CD4-positive, alpha-beta T cell treated with Interleukin-4 for 4 hours (primary cell): ENCODE data around the gene TMEM41A.
"Not testable (repeated sequence)": the region's sequence is repeated elsewhere in the genome, so short reads cannot be mapped to it uniquely, and the experiment has no call there.

Experiments used
- DNase-seq: peaks from one replicate; pipeline ENCODE4 v3.0.0-alpha.2; 2020

The TMEM41A gene

DNA sequence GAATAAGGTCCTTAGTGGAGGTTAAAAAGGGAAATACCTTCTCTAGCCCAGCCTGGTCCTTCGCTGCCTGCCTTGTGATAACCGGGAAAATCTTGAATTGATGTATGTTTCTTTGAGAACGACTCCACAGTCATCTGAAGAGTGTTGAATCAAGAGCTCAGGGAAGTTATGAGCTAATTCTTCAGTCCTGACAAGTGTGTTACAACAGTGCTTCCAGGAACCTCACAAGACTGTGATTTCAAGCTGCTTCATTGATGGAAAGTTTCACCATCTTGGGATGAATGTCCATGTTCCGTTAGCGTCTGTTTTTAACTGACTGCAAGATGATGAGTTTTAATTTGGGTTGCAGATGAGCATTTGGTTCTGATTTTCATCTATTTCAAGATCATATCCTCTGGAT, 12.4 kb downstream of the TMEM41A start:
- no peak for DNase-seq

DNA sequence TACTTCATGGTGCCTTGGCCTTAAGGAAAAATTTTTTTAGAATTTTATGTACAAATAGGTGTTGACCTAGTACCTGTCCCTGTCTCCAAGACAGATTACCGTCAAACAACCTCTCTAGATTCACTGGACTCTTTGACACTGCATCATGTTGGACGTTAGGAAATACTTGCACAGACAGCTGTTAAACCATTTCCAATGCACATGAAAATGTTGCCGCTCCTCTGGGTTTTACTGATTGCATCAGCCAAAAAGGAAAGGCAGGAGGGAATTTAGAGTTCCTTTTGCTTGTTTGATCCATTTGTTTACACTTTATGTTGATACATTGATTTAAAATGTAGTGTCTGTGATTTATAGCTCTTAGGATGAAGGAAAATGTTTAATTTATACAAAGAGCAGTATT, 14.5 kb downstream of the TMEM41A start:
- DNase-seq = no peak

GRCh38 chr3:185479373-185479945, 19.4 kb downstream of the TMEM41A start:
- no peak for DNase-seq

- DNase-seq = no peak
Measured at GRCh38 chr3:185477316-185477715, 21.5 kb downstream of the TMEM41A start.

DNA sequence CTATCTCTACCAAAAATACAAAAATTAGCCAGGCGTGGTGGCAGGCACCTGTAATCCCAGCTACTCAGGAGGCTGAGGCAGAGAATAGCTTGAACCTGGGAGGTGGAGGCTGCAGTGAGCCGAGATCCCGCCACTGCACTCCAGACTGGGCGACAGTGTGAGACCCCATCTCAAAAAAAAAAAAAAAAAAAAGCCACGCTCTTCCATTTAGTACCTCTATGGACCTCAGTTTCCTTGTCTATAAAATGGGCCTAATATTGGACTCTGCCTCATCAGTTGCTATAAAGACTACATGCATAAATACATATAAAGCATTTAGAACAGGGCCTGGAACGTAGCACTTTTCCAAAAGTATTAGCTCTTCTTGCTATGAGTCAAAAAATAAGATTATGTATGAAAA, 23.9 kb downstream of the TMEM41A start:
- DNase-seq = not testable (repeated sequence)

DNA sequence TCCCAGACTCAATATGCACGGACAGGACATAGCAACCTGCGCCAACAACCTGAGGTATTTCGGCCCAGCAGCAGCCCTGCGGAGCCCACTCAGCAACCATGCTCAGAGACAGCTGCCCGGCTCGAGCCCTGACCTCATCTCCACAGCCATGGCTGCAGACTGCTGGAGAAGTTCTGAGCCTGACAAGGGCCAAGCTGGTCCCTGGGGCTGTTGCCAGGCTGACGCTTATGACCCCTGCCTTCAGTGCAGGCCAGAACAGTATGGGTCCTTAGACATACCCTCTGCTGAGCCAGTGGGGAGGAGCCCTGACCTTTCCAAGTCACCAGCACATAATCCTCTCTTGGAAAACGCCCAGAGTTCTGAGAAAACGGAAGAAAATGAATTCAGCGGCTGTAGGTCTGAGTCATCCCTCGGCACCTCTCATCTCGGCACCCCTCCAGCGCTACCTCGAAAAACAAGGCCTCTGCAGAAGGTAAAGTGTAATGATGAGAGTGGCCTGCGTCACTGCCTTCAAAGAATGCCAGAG, 25.5 kb downstream of the TMEM41A start:
- no peak for DNase-seq

DNA sequence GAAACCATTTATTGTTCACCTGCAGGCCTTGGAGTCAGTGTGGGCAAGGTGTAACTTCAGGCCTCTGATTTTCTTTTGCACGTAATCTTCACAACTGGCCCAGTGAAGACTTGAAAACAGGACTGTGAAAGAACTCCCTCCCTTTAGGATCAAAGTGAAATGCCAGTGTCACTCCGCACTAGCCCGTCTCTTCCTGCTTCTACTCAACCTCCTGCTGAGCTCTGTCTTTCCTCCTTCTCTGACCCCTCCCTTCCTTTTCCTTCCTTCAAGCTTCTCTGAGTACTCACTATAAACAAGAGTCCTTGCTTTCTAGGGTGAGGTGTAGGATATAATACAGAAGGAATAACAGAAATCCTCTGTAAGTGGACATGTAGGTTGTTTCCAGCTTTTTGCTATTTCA, 28.5 kb downstream of the TMEM41A start:
- DNase-seq = no peak

GRCh38 chr3:185469542-185469941, 29.3 kb downstream of the TMEM41A start:
- DNase-seq = no peak

DNA sequence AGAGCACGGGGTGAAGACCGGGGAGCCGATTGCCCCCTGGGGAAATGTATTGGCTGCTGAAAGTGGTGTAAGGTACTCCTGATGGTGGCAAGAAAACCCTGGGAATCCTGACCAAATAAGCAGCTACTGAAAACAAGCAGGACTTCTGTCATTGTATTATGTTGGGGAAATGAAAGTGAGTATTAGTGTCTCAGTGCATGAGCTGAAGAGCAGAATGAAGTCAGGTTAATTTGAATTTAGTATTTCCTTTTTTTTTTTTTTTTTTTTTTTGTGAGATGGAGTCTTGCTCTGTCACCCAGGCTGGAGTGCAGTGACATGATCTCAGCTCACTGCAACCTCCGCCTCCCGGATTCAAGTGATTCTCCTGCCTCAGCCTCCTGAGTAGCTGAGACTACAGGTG, 32.7 kb downstream of the TMEM41A start:
- DNase-seq = not testable (repeated sequence)

GRCh38 chr3:185465471-185465870, 33.4 kb downstream of the TMEM41A start:
- DNase-seq = no peak

- DNase-seq = no peak
Measured at GRCh38 chr3:185460719-185461350, 38.0 kb downstream of the TMEM41A start.

DNA sequence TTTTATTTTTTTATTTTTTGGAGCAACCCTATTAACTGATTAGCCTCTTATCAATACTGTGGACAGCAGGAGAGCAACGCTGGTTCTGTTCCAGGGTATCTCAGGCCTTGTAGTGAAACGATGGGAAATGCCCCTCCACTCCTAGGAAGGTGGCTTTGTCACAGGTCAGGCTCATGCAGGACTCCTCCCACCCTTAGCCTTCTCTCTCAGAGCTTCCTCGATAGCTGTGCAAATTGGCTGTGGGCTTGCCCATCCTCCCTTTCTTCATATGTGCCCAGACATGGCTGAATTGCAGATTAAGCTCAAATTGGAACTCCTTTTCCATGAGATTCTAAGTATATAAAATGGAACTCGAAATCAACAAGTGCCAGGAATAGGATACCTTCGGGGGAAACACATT, 38.5 kb downstream of the TMEM41A start:
- no peak for DNase-seq

GRCh38 chr3:185457376-185457775, 41.5 kb downstream of the TMEM41A start:
- DNase-seq = no peak

DNA sequence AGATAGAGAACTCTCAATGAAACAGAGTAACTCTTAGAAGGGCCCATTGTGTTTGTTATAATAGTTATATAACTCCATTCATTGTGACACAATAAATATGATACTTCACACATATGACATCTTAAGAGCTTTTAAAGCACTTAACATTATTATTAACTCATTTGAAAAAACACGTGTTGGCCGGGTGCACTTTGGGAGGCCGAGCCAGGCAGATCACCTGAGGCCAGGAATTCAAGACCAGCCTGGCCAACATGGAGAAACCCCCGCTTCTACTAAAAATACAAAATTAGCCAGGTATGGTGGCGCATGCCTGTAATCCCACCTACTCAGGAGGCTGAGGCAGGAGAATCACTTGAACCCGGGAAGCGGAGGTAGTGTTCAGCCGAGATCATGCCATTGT, 47.4 kb downstream of the TMEM41A start:
- DNase-seq = not testable (repeated sequence)

DNA sequence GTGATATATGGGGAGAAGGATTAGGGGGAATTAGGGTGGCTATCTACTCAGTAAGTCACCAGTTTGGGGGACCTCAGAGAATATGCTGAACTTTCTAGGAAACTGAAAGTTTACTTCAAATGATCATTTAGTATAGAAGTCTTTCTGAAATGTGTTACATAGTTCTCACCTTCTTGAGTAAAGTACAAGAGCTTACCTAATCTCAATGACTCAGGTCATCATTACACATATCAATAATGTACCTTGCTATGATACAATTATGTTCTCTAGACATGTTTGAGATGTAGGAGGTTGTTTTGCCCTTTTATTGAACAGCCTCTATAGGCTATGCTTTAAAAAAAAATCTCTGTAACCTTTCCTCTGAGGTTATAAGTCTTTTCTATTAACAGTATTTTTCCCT, 50.7 kb downstream of the TMEM41A start:
- no peak for DNase-seq

GRCh38 chr3:185444329-185444728, 54.5 kb downstream of the TMEM41A start:
- no peak for DNase-seq

- no peak for DNase-seq
Measured at GRCh38 chr3:185442031-185442430, 56.8 kb downstream of the TMEM41A start.

DNA sequence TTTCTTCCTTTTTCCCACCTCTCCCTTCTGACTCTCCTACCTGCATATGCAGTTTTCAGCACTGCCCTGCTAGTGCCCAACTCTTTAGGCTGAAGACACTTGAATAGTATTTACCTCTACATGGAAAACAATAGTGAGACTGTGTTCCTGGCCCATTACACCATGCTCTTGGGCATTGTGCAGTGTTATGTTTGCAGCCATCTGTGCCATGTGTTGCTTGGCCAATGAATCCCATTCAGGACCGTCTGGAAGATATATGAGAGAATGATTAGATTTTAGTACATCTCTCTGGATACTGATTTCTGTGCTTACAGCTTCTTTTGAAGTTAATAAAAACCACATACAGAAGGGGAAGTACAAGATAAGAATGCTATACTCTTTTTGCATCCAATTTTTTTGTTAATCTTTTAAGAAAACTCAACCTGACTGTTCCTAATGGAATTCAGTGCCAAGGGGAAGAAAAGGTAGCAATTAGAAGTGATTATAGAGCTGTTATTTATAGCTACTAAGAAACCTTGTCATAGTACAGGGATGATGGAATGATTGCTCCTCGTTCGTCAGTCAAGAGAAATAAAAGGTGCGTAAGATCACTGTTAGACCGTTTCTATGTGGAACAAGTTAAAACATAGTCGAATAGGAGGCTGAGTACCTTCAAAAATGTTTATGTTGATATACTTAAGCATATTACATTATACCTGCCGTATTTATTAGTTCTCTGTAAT, 58.9 kb downstream of the TMEM41A start:
- DNase-seq = no peak
